ENCODE measurements around the gene CCDC142. TPM values are rescaled to one million over a fixed set of nuclear protein-coding genes. Genes with fewer than 3 reads are reported as not detected.

Gene CCDC142
- total and polyA plus RNA-seq, 2 of the 8 experiments (the other 6 are each of a cell fraction or from before 2014, with no cell fraction given) = 6.0 to 10.7 TPM

- peak overlapping the region; percentile 89; the same call in 1 of the 2 replicates for H2AFZ ChIP-seq (ENCODE audit: low read length)
- H3K4me3 ChIP-seq (ENCODE audit: extremely low read depth in 1 of 4, insufficient read depth in 2 of 4, low read depth in 3 of 4, low read length in 4 of 4) = peak overlapping the region; percentile 69 to 99 (median 93)
Observed at GRCh38 chr2:74481961-74482800, 617 bp downstream of the CCDC142 start.

More at GRCh38 chr2:74481961-74482800, 617 bp downstream of the CCDC142 start:
- Histone ChIP-seq H3K4me1 (replicated peaks in 1 of 4; ENCODE audit: control insufficient read depth in 3 of 4, insufficient read depth in 4 of 4, low read length in 3 of 4) (peaks cover 0 to 10% (median 4%) of the 10 kb centered on the region in 4 experiments; a peak in 4 of 7 replicates), H4K20me1 (replicated peaks in 1 of 2; ENCODE audit: control insufficient read depth in 1 of 2, insufficient read depth in 2 of 2, low read length in 2 of 2) (peaks cover 4 to 9% of the 10 kb centered on the region in 2 experiments), H4K91ac (replicated peaks; ENCODE audit: insufficient read length, low read length) (peak overlapping the region; percentile 54), H3K23me2 (ENCODE audit: low read depth, low read length) (peaks cover 9% of the 10 kb centered on the region; the same call in 1 of the 2 replicates), H2BK12ac (ENCODE audit: low read depth, low read length) (no peak overlapping the region), H2BK120ac (replicated peaks; ENCODE audit: low read depth, low read length) (no peak overlapping the region), H3K14ac (ENCODE audit: insufficient read length) (no peak overlapping the region), H3K9me3 (ENCODE audit: insufficient read depth in 2 of 2, low read depth in 1 of 2, low read length in 1 of 2) (no peaks in the 10 kb centered on the region), H3K18ac (ENCODE audit: extremely low read depth, low read length) (peak overlapping the region; percentile 91), H3K79me2 (ENCODE audit: control insufficient read depth in 1 of 2, insufficient read depth in 2 of 2, low read length in 2 of 2) (peaks cover 0 to 9% of the 10 kb centered on the region in 2 experiments; a peak in 1 of 4 replicates), H3K36me3 (ENCODE audit: control insufficient read depth in 2 of 4, insufficient read depth in 4 of 4, low read length in 3 of 4) (peaks cover 0 to 6% (median 2%) of the 10 kb centered on the region in 4 experiments; a peak in 5 of 8 replicates), H3K4ac (replicated peaks; ENCODE audit: insufficient read length, low read depth, low read length) (peak overlapping the region; percentile 85), H2BK20ac (ENCODE audit: low read length) (no peak overlapping the region), H2BK5ac (ENCODE audit: low read depth, low read length) (peak overlapping the region; percentile 97), H2BK15ac (ENCODE audit: low read length) (no peak overlapping the region), H2AK5ac (ENCODE audit: low read depth, low read length) (no peak overlapping the region), H3K27ac (ENCODE audit: low read depth, low read length) (peak overlapping the region; percentile 92), H4K5ac (ENCODE audit: insufficient read length, low read depth, low read length) (peak overlapping the region; percentile 85), H3K56ac (replicated peaks; ENCODE audit: insufficient read length, low read depth, low read length) (no peak overlapping the region), H3K4me2 (ENCODE audit: insufficient read depth in 1 of 2, low read depth in 2 of 2, low read length in 2 of 2) (peak overlapping the region; percentile 98 to 100), H4K8ac (ENCODE audit: extremely low read depth, insufficient read depth, low read length) (peak overlapping the region; percentile 96; the same call in 1 of the 2 replicates), H3K27me3 (replicated peaks in 1 of 4; ENCODE audit: control insufficient read depth in 3 of 4, extremely low read depth in 1 of 4, insufficient read depth in 3 of 4, low read length in 3 of 4) (no peaks in the 10 kb centered on the region; a peak in 1 of 7 replicates), H3K23ac (ENCODE audit: insufficient read length) (no peak overlapping the region), H3K9ac (replicated peaks in 1 of 4; ENCODE audit: extremely low read depth in 1 of 4, low read depth in 3 of 4, low read length in 3 of 4) (peak overlapping the region; percentile 41 to 87 (median 63)), H3K79me1 (ENCODE audit: low read depth, low read length) (no peaks in the 10 kb centered on the region; the same call in 1 of the 2 replicates)
- POLR2A ChIA-PET (ENCODE audit: partially characterized antibody) = interaction anchor here (0.8 to 7.3 kb wide), 23 partner anchors 9 to 106 kb away, joined by 3 to 85 read pairs (median 6); partner anchors contain the start of genes AUP1, C2orf81, DQX1 and HTRA2
- CTCF ChIA-PET (ENCODE audit: partially characterized antibody) = interaction anchor here (0.8 to 8.0 kb wide), 25 partner anchors 9 to 109 kb away, joined by 3 to 73 read pairs (median 6); partner anchors contain the start of genes AUP1, HTRA2, INO80B and LBX2
- peak; percentile 11 to 30; a peak in 1 of 4 replicates for TF ChIP-seq SIN3A (conservative IDR thresholded peaks at IDR 0.05 in 1 of 2, IDR thresholded peaks at IDR 0.05 in 1 of 2; ENCODE audit: low read depth in 1 of 2, low read length in 2 of 2)
- TF ChIP-seq KDM4A (IDR thresholded peaks at IDR 0.05; ENCODE audit: low read depth, low read length, severe bottlenecking) = peak; percentile 88
- TF ChIP-seq MAX (IDR thresholded peaks at IDR 0.05) = peak; percentile 8; the same call in 1 of the 2 replicates
- TF ChIP-seq EP300 (IDR thresholded peaks at IDR 0.05; ENCODE audit: borderline replicate concordance in 1 of 2, low read depth in 2 of 2, low read length in 2 of 2) = no peak
- no peak for TF ChIP-seq BACH1 (IDR thresholded peaks at IDR 0.05; ENCODE audit: low read length)
- TF ChIP-seq POLR2AphosphoS5 (IDR thresholded peaks at IDR 0.05; ENCODE audit: low read depth, low read length) = no peak
- FAIRE-seq = no peak
- peak in 1 of 2 experiments; percentile 84 for DNase-seq (ENCODE audit: low read depth in 1 of 2, low spot score in 2 of 2)
- WGBS, 2 experiments (ENCODE audit: extremely low coverage in 1 of 2, insufficient coverage in 1 of 2, insufficient read length in 1 of 2, insufficient replicate concordance in 2 of 2, low coverage in 1 of 2, low lambda C conversion rate in 2 of 2, missing lambda C conversion rate in 1 of 2) = 3% methylated on average over 77 of the region's 80 CpGs; no CpG with 5 or more reads in 1 of the 2 experiments

Measured in H1 (cell line).